Activated T-helper 17 cell treated with anti-CD3 and anti-CD28 coated beads, Interleukin-2, amount 50 U/mL, for 72 hours (primary cell): ENCODE results near the gene GLCCI1. TPM values are rescaled to one million over a fixed set of nuclear protein-coding genes. Genes with fewer than 3 reads are reported as not detected.
"Not testable (repeated sequence)": the region's sequence is repeated elsewhere in the genome, so short reads cannot be mapped to it uniquely, and the experiment has no call there.

Experiments used
- ATAC-seq: fragments of 150-1000 bp; cut with Tn5 transposase; replicated peaks from 2 replicates; pipeline ENCODE4 v1.10.0; 2021; ENCODE audit warnings: mild to moderate bottlenecking, moderate library complexity
- H3K27ac Mint-ChIP-seq: one replicate; pipeline ENCODE4 v1.8.0; 2022; ENCODE audit warnings: mixed read lengths
- H3K27me3 Mint-ChIP-seq: one replicate; pipeline ENCODE4 v1.8.0; 2022; ENCODE audit warnings: mixed read lengths
- H3K36me3 Mint-ChIP-seq: one replicate; pipeline ENCODE4 v1.8.0; 2022; ENCODE audit warnings: low read depth, mild to moderate bottlenecking, mixed read lengths
- H3K4me1 Mint-ChIP-seq: one replicate; pipeline ENCODE4 v1.8.0; 2022; ENCODE audit warnings: mixed read lengths
- H3K4me3 Mint-ChIP-seq: one replicate; pipeline ENCODE4 v1.8.0; 2022; ENCODE audit warnings: mild to moderate bottlenecking, mixed read lengths
- H3K9me3 Mint-ChIP-seq: one replicate; pipeline ENCODE4 v1.8.0; 2022; ENCODE audit warnings: mixed read lengths
- total RNA-seq, 2 donors: library from RNA; stranded (reverse); gene quantifications; one replicate each; pipeline ENCODE4 v1.2.3, GENCODE V29; 2022

Gene GLCCI1
- total RNA-seq, 2 donors from 2014 or later = 22.3 to 29.1 TPM

GRCh38 chr7:8060241-8060640, 91.6 kb downstream of the GLCCI1 start:
- peaks cover 76% of the 10 kb centered on the region for H3K36me3 Mint-ChIP-seq
- peaks cover 4% of the 10 kb centered on the region for H3K4me1 Mint-ChIP-seq
- H3K27ac Mint-ChIP-seq = no peak overlapping the region
- H3K9me3 Mint-ChIP-seq = no peaks in the 10 kb centered on the region
- ATAC-seq = no peak
- no peak overlapping the region for H3K4me3 Mint-ChIP-seq
- no peaks in the 10 kb centered on the region for H3K27me3 Mint-ChIP-seq

DNA sequence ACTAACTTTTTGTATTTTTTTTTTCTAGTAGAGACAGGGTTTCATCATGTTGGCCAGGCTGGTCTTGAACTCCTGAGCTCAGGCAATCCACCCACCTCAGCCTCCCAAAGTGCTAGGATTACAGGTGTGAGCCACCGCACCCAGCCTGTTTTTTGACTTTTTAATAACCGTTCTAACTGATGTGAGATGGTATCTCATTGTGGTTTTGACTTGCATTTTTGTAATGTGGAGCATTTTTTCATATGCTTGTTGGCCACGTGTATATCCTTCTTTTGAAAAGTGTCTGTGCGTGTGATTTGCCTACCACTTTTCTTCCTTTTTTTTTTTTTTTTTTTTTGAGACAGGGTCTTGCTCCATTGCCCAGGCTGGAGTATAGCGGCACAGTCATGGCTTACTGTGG, 94.7 kb downstream of the GLCCI1 start:
- not testable (repeated sequence) for H3K27me3 Mint-ChIP-seq, H3K4me3 Mint-ChIP-seq, H3K9me3 Mint-ChIP-seq, H3K27ac Mint-ChIP-seq, ATAC-seq
- peaks cover 52% of the 10 kb centered on the region for H3K36me3 Mint-ChIP-seq
- H3K4me1 Mint-ChIP-seq = peaks cover 15% of the 10 kb centered on the region

DNA sequence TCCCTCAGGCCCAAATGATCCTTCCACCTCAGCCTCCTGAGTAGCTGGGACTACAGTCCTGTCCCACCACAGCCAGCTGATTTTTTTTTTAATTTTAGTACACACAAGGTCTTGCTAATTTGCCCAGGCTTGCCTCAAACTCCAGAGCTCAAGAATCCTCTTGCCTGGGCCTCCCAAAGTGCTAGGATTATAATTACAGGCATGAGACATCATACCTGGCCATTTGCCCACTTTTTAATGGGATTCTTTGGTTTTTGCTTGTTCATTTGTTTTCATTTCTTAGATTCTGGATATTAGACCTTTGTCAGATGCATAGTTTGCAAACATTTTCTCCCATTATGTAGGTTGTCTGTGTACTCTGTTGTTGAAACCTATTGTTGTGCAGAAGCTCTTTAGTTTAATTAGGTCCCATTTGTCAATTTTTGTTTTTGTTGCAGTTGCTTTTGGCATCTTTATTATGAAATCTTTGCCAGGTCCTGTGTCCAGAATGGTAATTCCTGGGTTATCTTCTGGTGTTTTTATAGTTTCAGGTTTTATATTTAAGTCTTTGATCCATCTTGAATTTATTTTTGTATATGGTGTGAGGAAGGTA, 95.2 kb downstream of the GLCCI1 start:
- no peaks in the 10 kb centered on the region for H3K27me3 Mint-ChIP-seq
- no peak overlapping the region for H3K4me3 Mint-ChIP-seq
- peaks cover 15% of the 10 kb centered on the region for H3K4me1 Mint-ChIP-seq
- H3K27ac Mint-ChIP-seq = no peak overlapping the region
- ATAC-seq = no peak
- no peaks in the 10 kb centered on the region for H3K9me3 Mint-ChIP-seq
- peaks cover 52% of the 10 kb centered on the region for H3K36me3 Mint-ChIP-seq

DNA sequence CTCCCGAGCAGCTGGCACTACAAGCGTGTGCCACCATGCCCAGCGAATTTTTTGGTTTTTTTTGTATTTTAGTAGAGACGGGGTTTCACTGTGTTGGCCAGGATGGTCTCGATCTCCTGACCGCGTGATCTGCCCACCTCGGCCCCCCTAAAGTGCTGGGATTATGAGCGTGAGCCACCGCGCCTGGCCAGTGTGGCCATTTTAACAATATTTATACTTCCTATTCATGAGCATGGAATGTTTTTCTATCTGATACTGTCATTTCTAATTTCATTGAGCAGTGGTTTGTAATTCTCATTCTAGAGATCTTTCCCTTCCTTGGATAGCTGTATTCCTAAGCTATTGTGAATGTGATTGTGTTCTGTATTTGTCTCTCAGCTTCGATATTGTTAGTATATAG, 96.2 kb downstream of the GLCCI1 start:
- no peaks in the 10 kb centered on the region for H3K27me3 Mint-ChIP-seq
- ATAC-seq = no peak
- peaks cover 50% of the 10 kb centered on the region for H3K36me3 Mint-ChIP-seq
- H3K9me3 Mint-ChIP-seq = no peaks in the 10 kb centered on the region
- no peak overlapping the region for H3K4me3 Mint-ChIP-seq
- H3K27ac Mint-ChIP-seq = no peak overlapping the region
- H3K4me1 Mint-ChIP-seq = peaks cover 15% of the 10 kb centered on the region

DNA sequence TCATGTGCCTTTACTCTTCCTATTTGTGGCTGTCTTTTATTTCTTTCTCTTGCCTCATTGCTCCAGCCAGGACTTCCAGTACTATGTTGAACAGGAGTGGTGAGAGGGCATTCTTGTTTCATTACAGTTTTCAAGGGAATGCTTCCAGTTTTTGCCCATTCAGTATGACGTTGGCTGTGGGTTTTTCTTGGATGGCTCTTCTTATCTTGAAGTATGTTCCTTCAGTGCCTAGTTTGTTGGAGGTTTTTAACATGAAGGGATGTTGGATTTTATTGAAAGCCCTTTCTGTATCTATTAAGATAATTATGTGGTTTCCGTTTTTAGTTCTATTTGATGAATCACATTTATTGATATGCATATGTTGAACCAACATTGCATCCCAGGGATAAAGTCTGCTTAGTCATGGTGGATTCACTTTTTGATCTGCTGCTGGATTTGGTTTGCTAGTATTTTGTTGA, 96.8 kb downstream of the GLCCI1 start:
- H3K27me3 Mint-ChIP-seq = no peaks in the 10 kb centered on the region
- H3K36me3 Mint-ChIP-seq = peaks cover 45% of the 10 kb centered on the region
- H3K9me3 Mint-ChIP-seq = no peaks in the 10 kb centered on the region
- H3K4me1 Mint-ChIP-seq = peaks cover 15% of the 10 kb centered on the region
- no peak overlapping the region for H3K4me3 Mint-ChIP-seq
- H3K27ac Mint-ChIP-seq = peak overlapping the region; percentile 1
- ATAC-seq = no peak

- ATAC-seq = no peak
These were observed 100.5 kb downstream of the GLCCI1 start for GRCh38 chr7:8068892-8069686.

DNA sequence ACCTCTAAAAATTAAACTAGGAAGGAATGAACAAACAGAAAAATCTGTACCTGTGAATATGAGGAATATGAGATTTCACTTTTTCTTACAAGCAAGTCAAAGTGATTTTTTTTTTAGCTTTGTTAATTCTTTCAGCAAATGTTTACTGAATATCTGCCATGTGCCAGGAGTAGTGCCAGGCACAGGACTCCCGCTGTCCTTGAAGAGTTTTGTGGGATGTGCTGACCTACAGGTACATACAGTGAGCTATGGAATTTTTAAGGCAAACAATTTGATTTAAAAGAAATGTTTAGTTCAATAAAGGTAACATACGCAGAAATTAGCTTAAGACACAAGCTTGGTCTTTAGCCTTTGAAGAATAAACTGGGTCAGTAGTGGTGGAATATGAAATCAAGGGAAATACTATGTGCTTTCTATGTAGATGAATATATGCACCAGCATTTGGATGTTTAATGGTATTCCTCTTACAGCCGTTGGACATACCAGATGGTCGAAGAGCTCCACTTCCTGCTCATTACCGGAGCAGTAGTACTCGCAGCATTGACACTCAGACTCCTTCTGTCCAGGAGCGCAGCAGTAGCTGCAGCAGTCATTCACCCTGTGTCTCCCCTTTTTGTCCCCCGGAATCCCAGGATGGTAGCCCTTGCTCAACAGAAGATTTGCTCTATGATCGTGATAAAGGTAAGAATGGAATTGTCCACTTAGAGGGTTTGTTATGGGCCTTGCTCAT, 102.0 kb downstream of the GLCCI1 start:
- Mint-ChIP-seq H3K27me3 (no peaks in the 10 kb centered on the region), H3K4me1 (peaks cover 16% of the 10 kb centered on the region), H3K4me3 (no peak overlapping the region), H3K36me3 (peaks cover 35% of the 10 kb centered on the region), H3K9me3 (no peaks in the 10 kb centered on the region), H3K27ac (no peak overlapping the region)
- ATAC-seq = no peak

More at GRCh38 chr7:8068892-8069686, 100.5 kb downstream of the GLCCI1 start:
- Mint-ChIP-seq H3K27ac (no peak overlapping the region), H3K27me3 (no peaks in the 10 kb centered on the region), H3K9me3 (no peaks in the 10 kb centered on the region), H3K4me1 (peaks cover 24% of the 10 kb centered on the region), H3K36me3 (peaks cover 37% of the 10 kb centered on the region), H3K4me3 (no peak overlapping the region)

- Mint-ChIP-seq H3K27ac (no peak overlapping the region), H3K36me3 (peaks cover 18% of the 10 kb centered on the region)
These were observed 109.8 kb downstream of the GLCCI1 start for GRCh38 chr7:8078418-8078817.

DNA sequence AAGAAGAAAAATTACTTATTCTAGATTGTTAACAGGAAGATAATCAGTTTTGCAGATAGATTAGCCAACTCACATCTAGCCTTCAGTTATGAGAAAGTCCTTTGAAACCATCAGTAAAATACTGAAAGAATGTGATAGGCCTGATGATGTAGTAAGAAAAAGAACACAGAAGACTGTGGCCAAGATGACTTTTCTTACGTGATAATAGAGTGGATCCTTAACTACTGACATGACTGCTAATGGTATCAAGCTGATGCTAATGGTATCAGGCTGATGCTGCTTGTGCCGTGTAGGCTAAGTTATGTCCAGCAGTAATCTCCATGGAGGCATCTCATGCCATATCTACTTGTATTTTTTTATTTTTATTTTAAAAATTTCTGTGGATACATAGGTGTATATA, 114.2 kb downstream of the GLCCI1 start:
- H3K4me1 Mint-ChIP-seq = no peaks in the 10 kb centered on the region
- H3K9me3 Mint-ChIP-seq = no peaks in the 10 kb centered on the region
- peak; percentile 52 for ATAC-seq
- H3K36me3 Mint-ChIP-seq = peaks cover 45% of the 10 kb centered on the region
- no peaks in the 10 kb centered on the region for H3K27me3 Mint-ChIP-seq
- H3K27ac Mint-ChIP-seq = no peak overlapping the region
- no peak overlapping the region for H3K4me3 Mint-ChIP-seq

More at GRCh38 chr7:8078418-8078817, 109.8 kb downstream of the GLCCI1 start:
- Mint-ChIP-seq H3K27me3 (no peaks in the 10 kb centered on the region), H3K4me3 (no peak overlapping the region), H3K9me3 (no peaks in the 10 kb centered on the region), H3K4me1 (no peaks in the 10 kb centered on the region)
- no peak for ATAC-seq

- Mint-ChIP-seq H3K4me3 (no peak overlapping the region), H3K27me3 (no peaks in the 10 kb centered on the region), H3K9me3 (no peaks in the 10 kb centered on the region), H3K36me3 (peaks cover 57% of the 10 kb centered on the region), H3K27ac (peak overlapping the region; percentile 18), H3K4me1 (no peaks in the 10 kb centered on the region)
- ATAC-seq = no peak
These were observed 116.2 kb downstream of the GLCCI1 start for GRCh38 chr7:8084836-8085235.

- no peaks in the 10 kb centered on the region for H3K4me1 Mint-ChIP-seq
- H3K9me3 Mint-ChIP-seq = no peaks in the 10 kb centered on the region
- H3K27me3 Mint-ChIP-seq = no peaks in the 10 kb centered on the region
- peaks cover 57% of the 10 kb centered on the region for H3K36me3 Mint-ChIP-seq
- no peak overlapping the region for H3K27ac Mint-ChIP-seq
- no peak for ATAC-seq
- no peak overlapping the region for H3K4me3 Mint-ChIP-seq
These were observed 116.8 kb downstream of the GLCCI1 start for GRCh38 chr7:8085420-8085819.

- H3K27ac Mint-ChIP-seq = no peak overlapping the region
- no peak overlapping the region for H3K4me3 Mint-ChIP-seq
- peaks cover 57% of the 10 kb centered on the region for H3K36me3 Mint-ChIP-seq
These were observed 117.6 kb downstream of the GLCCI1 start for GRCh38 chr7:8086239-8086638.

DNA sequence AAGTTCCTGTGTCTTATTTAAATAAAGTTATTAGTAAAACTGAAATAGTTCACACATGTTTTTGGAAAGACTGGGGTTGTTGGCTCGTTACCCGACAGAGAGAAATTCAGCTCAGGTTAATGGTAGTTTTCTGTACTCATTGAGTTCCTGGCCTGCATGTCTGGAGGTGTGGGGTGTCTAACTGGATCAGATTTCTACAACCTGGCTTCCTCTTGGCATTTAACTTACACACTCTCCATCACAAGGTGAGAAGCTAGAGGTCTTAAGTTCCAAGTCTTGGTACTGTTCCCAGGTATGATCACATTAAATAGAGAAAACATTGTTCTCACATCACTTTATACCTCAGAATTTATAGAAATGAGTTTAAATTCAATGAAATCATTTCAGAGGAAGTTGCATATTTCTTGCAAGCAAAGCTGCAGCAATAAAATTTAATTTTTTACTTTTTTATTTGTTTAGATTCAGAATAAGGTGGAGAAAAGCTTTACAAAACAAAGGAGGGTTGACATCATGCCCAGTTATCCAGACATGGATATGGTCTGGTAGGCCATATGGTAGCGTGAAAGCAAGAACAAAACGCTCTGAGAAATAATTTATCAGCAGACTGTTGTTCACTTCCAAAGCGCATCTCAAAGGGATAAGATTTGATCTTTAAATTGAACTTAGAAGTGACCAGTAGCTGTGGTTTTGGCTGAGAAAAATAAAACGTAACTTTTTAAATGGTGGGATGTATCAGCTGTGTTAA, 120.6 kb downstream of the GLCCI1 start:
- Mint-ChIP-seq H3K9me3 (no peaks in the 10 kb centered on the region), H3K27me3 (no peaks in the 10 kb centered on the region), H3K4me1 (no peaks in the 10 kb centered on the region), H3K4me3 (no peak overlapping the region), H3K27ac (no peak overlapping the region), H3K36me3 (peaks cover 47% of the 10 kb centered on the region)
- no peak for ATAC-seq

More at GRCh38 chr7:8086239-8086638, 117.6 kb downstream of the GLCCI1 start:
- no peaks in the 10 kb centered on the region for H3K27me3 Mint-ChIP-seq
- no peaks in the 10 kb centered on the region for H3K9me3 Mint-ChIP-seq
- no peak for ATAC-seq
- H3K4me1 Mint-ChIP-seq = no peaks in the 10 kb centered on the region

GRCh38 chr7:8092140-8092539, 123.5 kb downstream of the GLCCI1 start:
- Mint-ChIP-seq H3K36me3 (peaks cover 18% of the 10 kb centered on the region), H3K4me3 (no peak overlapping the region), H3K4me1 (no peaks in the 10 kb centered on the region), H3K9me3 (peaks cover under 1% of the 10 kb centered on the region), H3K27ac (no peak overlapping the region), H3K27me3 (no peaks in the 10 kb centered on the region)
- no peak for ATAC-seq
